Keratinocyte (primary cell): Measurements from ENCODE around the gene TNFAIP8. TPM values are rescaled to one million over a fixed set of nuclear protein-coding genes. Genes with fewer than 3 reads are reported as not detected.

ENCODE experiments used
- DNase-seq: peaks from one replicate; pipeline ENCODE4 v3.0.0-alpha.2; 2011; ENCODE audit warnings: low read depth, missing footprints, low spot score
- FAIRE-seq: peaks from 2 replicates; lab custom pipeline; 2011; peaks lifted over from hg19 to GRCh38; lab: Jason Lieb, UNC
- H2AFZ ChIP-seq: 2 replicates; pipeline ENCODE4 v1.6.0; 2012; ENCODE audit warnings: low read length, control low read depth, inconsistent platforms; ENCODE audit not compliant: control insufficient read depth
- H3K27ac ChIP-seq: 2 replicates; pipeline ENCODE4 v1.5.1; 2011; ENCODE audit warnings: low read length; ENCODE audit not compliant: control insufficient read depth, insufficient read depth
- H3K27me3 ChIP-seq: 3 replicates; pipeline ENCODE4 v1.6.0; 2011; ENCODE audit warnings: low read length; ENCODE audit not compliant: control insufficient read depth, insufficient read depth; ENCODE audit errors: extremely low read depth
- H3K36me3 ChIP-seq, 2 experiments: 2 replicates in 1 of 2; 3 replicates in 1 of 2; pipeline ENCODE4 v1.5.1; 2011; ENCODE audit warnings: low read length in 2 of 2, mild to moderate bottlenecking in 1 of 2; ENCODE audit not compliant: control insufficient read depth in 2 of 2, insufficient read depth in 2 of 2; ENCODE audit errors: extremely low read depth in 1 of 2
- H3K4me1 ChIP-seq: 3 replicates; pipeline ENCODE4 v1.5.1; 2011; ENCODE audit warnings: low read length; ENCODE audit not compliant: control insufficient read depth, insufficient read depth; ENCODE audit errors: extremely low read depth
- H3K4me2 ChIP-seq: 3 replicates; pipeline ENCODE4 v1.6.0; 2011; ENCODE audit warnings: low read depth, low read length; ENCODE audit not compliant: control insufficient read depth, insufficient read depth; ENCODE audit errors: extremely low read depth
- H3K4me3 ChIP-seq, 3 experiments: fragments of 200-600 bp in 1 of 3; sonication (generic) in 1 of 3; 2 replicates in 2 of 3; 3 replicates in 1 of 3; pipeline ENCODE4 v1.5.1; 2011 to 2016; ENCODE audit warnings: low read length in 3 of 3, mild to moderate bottlenecking in 3 of 3, control low read depth in 2 of 3, inconsistent platforms in 1 of 3, low read depth in 1 of 3, mixed read lengths in 1 of 3, mixed run types in 1 of 3, moderate library complexity in 1 of 3; ENCODE audit not compliant: control insufficient read depth in 2 of 3, insufficient read depth in 2 of 3; ENCODE audit errors: extremely low read depth in 1 of 3
- H3K79me2 ChIP-seq: 2 replicates; pipeline ENCODE4 v1.6.0; 2012; ENCODE audit warnings: low read length; ENCODE audit not compliant: control insufficient read depth, insufficient read depth
- H3K9ac ChIP-seq: 3 replicates; pipeline ENCODE4 v1.6.0; 2011; ENCODE audit warnings: low read length; ENCODE audit not compliant: control insufficient read depth, insufficient read depth; ENCODE audit errors: extremely low read depth
- H3K9me1 ChIP-seq: 3 replicates; pipeline ENCODE4 v1.6.0; 2011; ENCODE audit warnings: low read length; ENCODE audit not compliant: control insufficient read depth, insufficient read depth; ENCODE audit errors: extremely low read depth
- H3K9me3 ChIP-seq: 2 replicates; pipeline ENCODE4 v1.5.1; 2012; ENCODE audit warnings: low read depth, low read length; ENCODE audit not compliant: control insufficient read depth
- H4K20me1 ChIP-seq: 3 replicates; pipeline ENCODE4 v1.6.0; 2011; ENCODE audit warnings: low read length; ENCODE audit not compliant: control insufficient read depth, insufficient read depth; ENCODE audit errors: extremely low read depth
- EZH2 ChIP-seq: IDR thresholded peaks from one replicate; pipeline ENCODE4 v1.6.1; 2012; ENCODE audit warnings: inconsistent platforms, mild to moderate bottlenecking, low read length, moderate library complexity
- dilution Hi-C: fragments of 300-500 bp; cut with MboI; formaldehyde crosslinking; loops from one replicate; pipeline ENCODE4 v1.7.0; 2020; ENCODE audit warnings: low sequenced_read_pairs; ENCODE audit not compliant: extremely low pct_ligation_motif_present
- polyA plus RNA-seq, 5 experiments: library from polyadenylated mRNA; depleted of rRNA in 3 of 5; stranded (reverse) in 3 of 5; stranded (forward) in 1 of 5; unstranded in 1 of 5; fragments of >200 nt; gene quantifications; 1 replicate in 1 of 5; 2 replicates in 3 of 5; 3 replicates in 1 of 5; pipeline versions ENCODE4 v1.2.1 to v1.2.3, GENCODE V29; 2011 to 2012; ENCODE audit warnings: missing spikeins in 2 of 5, low read depth in 1 of 5, low replicate concordance in 1 of 5
- TF ChIP-seq, protein P1 (sequence below), 3 experiments: IDR thresholded peaks in 1 of 3; conservative IDR thresholded peaks in 1 of 3; optimal IDR thresholded peaks in 1 of 3; 2 replicates in 2 of 3; 3 replicates in 1 of 3; pipeline versions ENCODE3 to v1.5.1; 2011; ENCODE audit warnings: low read length in 3 of 3, mild to moderate bottlenecking in 3 of 3, moderate library complexity in 2 of 3, control low read depth in 1 of 3, inconsistent platforms in 1 of 3; ENCODE audit not compliant: insufficient read depth in 2 of 3; ENCODE audit errors: extremely low read depth in 1 of 3

Gene TNFAIP8
- polyA plus RNA-seq, 1 donor (not counting 4 experiments of a cell fraction or from before 2014, with no cell fraction given) = 20.8 TPM

DNA sequence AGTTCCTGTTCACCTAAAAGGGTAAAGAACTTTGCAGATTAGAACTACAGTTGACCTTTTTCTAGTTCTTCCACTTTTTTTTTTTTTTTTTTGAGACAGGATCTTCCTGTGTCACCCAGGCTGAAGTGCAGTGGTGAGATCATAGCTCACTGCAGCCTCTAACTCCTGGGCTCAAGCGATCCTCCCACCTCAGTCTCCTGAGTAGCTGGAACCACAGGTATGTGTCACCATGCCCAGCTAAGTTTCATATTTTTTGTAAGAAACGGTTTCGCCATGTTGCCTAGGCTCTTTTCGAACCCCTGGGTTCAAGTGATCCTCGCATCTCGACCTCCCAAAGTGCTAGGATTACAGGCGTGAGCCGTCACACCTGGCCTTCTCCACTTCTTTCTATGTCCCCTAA, 39.7 kb upstream of the TNFAIP8 start:
- Histone ChIP-seq H3K4me3 (no peak overlapping the region), H2AFZ (no peak overlapping the region), H3K4me1 (peaks cover 10% of the 10 kb centered on the region), H3K79me2 (no peaks in the 10 kb centered on the region), H3K36me3 (no peaks in the 10 kb centered on the region), H4K20me1 (no peaks in the 10 kb centered on the region), H3K27ac (no peak overlapping the region), H3K9me1 (no peaks in the 10 kb centered on the region), H3K27me3 (no peaks in the 10 kb centered on the region), H3K9ac (no peak overlapping the region), H3K4me2 (no peak overlapping the region), H3K9me3 (no peaks in the 10 kb centered on the region)
- TF ChIP-seq, protein P1, sequence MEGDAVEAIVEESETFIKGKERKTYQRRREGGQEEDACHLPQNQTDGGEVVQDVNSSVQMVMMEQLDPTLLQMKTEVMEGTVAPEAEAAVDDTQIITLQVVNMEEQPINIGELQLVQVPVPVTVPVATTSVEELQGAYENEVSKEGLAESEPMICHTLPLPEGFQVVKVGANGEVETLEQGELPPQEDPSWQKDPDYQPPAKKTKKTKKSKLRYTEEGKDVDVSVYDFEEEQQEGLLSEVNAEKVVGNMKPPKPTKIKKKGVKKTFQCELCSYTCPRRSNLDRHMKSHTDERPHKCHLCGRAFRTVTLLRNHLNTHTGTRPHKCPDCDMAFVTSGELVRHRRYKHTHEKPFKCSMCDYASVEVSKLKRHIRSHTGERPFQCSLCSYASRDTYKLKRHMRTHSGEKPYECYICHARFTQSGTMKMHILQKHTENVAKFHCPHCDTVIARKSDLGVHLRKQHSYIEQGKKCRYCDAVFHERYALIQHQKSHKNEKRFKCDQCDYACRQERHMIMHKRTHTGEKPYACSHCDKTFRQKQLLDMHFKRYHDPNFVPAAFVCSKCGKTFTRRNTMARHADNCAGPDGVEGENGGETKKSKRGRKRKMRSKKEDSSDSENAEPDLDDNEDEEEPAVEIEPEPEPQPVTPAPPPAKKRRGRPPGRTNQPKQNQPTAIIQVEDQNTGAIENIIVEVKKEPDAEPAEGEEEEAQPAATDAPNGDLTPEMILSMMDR (optimal IDR thresholded peaks at IDR 0.05 in 1 of 3, IDR thresholded peaks at IDR 0.05 in 1 of 3, conservative IDR thresholded peaks at IDR 0.05 in 1 of 3; ENCODE audit: extremely low read depth in 1 of 3, insufficient read depth in 2 of 3, low read length in 3 of 3) = no peak
- no peak for TF ChIP-seq EZH2
- DNase-seq (no peak), FAIRE-seq (no peak)
- dilution Hi-C loops = no loop called here

DNA sequence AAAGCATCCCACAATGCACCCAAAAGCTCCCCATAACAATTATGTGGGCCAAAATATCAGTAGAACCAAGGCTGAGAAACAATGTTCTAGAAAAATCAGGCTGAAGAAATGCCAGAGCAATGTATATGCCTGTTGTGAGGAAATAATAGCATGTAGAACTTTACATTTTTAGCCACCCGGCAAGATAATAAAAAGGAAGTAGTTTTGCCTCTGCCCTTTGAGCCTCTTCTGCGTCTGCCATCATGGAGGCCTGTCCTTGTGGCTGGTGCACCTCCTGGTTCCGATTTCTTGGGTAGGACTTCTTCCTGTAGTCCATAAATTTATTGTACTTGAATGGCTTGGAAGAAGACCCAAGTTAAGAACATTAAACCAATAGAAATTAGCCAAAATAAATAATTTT, 38.9 kb upstream of the TNFAIP8 start:
- dilution Hi-C loops = no loop called here
- DNase-seq (no peak), FAIRE-seq (no peak)
- Histone ChIP-seq H3K27ac (no peak overlapping the region), H3K9me3 (no peaks in the 10 kb centered on the region), H4K20me1 (no peaks in the 10 kb centered on the region), H3K36me3 (no peaks in the 10 kb centered on the region), H3K4me2 (no peak overlapping the region), H3K9me1 (no peaks in the 10 kb centered on the region), H3K4me3 (no peak overlapping the region), H3K79me2 (peaks cover 2% of the 10 kb centered on the region), H3K4me1 (peaks cover 16% of the 10 kb centered on the region), H3K27me3 (no peaks in the 10 kb centered on the region), H2AFZ (no peak overlapping the region), H3K9ac (no peak overlapping the region)
- TF ChIP-seq, protein P1 (optimal IDR thresholded peaks at IDR 0.05 in 1 of 3, IDR thresholded peaks at IDR 0.05 in 1 of 3, conservative IDR thresholded peaks at IDR 0.05 in 1 of 3; ENCODE audit: extremely low read depth in 1 of 3, insufficient read depth in 2 of 3, low read length in 3 of 3) = no peak
- TF ChIP-seq EZH2 = no peak
